Keratinocyte (primary cell): ENCODE results near the gene ZNF823. TPM values are rescaled to one million over a fixed set of nuclear protein-coding genes. Genes with fewer than 3 reads are reported as not detected.

Experiments
- DNase-seq: peaks from one replicate; pipeline ENCODE4 v3.0.0-alpha.2; 2011; ENCODE audit warnings: low read depth, missing footprints, low spot score
- FAIRE-seq: peaks from 2 replicates; lab custom pipeline; 2011; peaks lifted over from hg19 to GRCh38; lab: Jason Lieb, UNC
- H2AFZ ChIP-seq: 2 replicates; pipeline ENCODE4 v1.6.0; 2012; ENCODE audit warnings: low read length, control low read depth, inconsistent platforms; ENCODE audit not compliant: control insufficient read depth
- H3K27ac ChIP-seq: 2 replicates; pipeline ENCODE4 v1.5.1; 2011; ENCODE audit warnings: low read length; ENCODE audit not compliant: control insufficient read depth, insufficient read depth
- H3K27me3 ChIP-seq: 3 replicates; pipeline ENCODE4 v1.6.0; 2011; ENCODE audit warnings: low read length; ENCODE audit not compliant: control insufficient read depth, insufficient read depth; ENCODE audit errors: extremely low read depth
- H3K36me3 ChIP-seq, 2 experiments: 2 replicates in 1 of 2; 3 replicates in 1 of 2; pipeline ENCODE4 v1.5.1; 2011; ENCODE audit warnings: low read length in 2 of 2, mild to moderate bottlenecking in 1 of 2; ENCODE audit not compliant: control insufficient read depth in 2 of 2, insufficient read depth in 2 of 2; ENCODE audit errors: extremely low read depth in 1 of 2
- H3K4me1 ChIP-seq: 3 replicates; pipeline ENCODE4 v1.5.1; 2011; ENCODE audit warnings: low read length; ENCODE audit not compliant: control insufficient read depth, insufficient read depth; ENCODE audit errors: extremely low read depth
- H3K4me2 ChIP-seq: 3 replicates; pipeline ENCODE4 v1.6.0; 2011; ENCODE audit warnings: low read depth, low read length; ENCODE audit not compliant: control insufficient read depth, insufficient read depth; ENCODE audit errors: extremely low read depth
- H3K4me3 ChIP-seq, 3 experiments: fragments of 200-600 bp in 1 of 3; sonication (generic) in 1 of 3; 2 replicates in 2 of 3; 3 replicates in 1 of 3; pipeline ENCODE4 v1.5.1; 2011 to 2016; ENCODE audit warnings: low read length in 3 of 3, mild to moderate bottlenecking in 3 of 3, control low read depth in 2 of 3, inconsistent platforms in 1 of 3, low read depth in 1 of 3, mixed read lengths in 1 of 3, mixed run types in 1 of 3, moderate library complexity in 1 of 3; ENCODE audit not compliant: control insufficient read depth in 2 of 3, insufficient read depth in 2 of 3; ENCODE audit errors: extremely low read depth in 1 of 3
- H3K79me2 ChIP-seq: 2 replicates; pipeline ENCODE4 v1.6.0; 2012; ENCODE audit warnings: low read length; ENCODE audit not compliant: control insufficient read depth, insufficient read depth
- H3K9ac ChIP-seq: 3 replicates; pipeline ENCODE4 v1.6.0; 2011; ENCODE audit warnings: low read length; ENCODE audit not compliant: control insufficient read depth, insufficient read depth; ENCODE audit errors: extremely low read depth
- H3K9me1 ChIP-seq: 3 replicates; pipeline ENCODE4 v1.6.0; 2011; ENCODE audit warnings: low read length; ENCODE audit not compliant: control insufficient read depth, insufficient read depth; ENCODE audit errors: extremely low read depth
- H3K9me3 ChIP-seq: 2 replicates; pipeline ENCODE4 v1.5.1; 2012; ENCODE audit warnings: low read depth, low read length; ENCODE audit not compliant: control insufficient read depth
- H4K20me1 ChIP-seq: 3 replicates; pipeline ENCODE4 v1.6.0; 2011; ENCODE audit warnings: low read length; ENCODE audit not compliant: control insufficient read depth, insufficient read depth; ENCODE audit errors: extremely low read depth
- EZH2 ChIP-seq: IDR thresholded peaks from one replicate; pipeline ENCODE4 v1.6.1; 2012; ENCODE audit warnings: inconsistent platforms, mild to moderate bottlenecking, low read length, moderate library complexity
- dilution Hi-C: fragments of 300-500 bp; cut with MboI; formaldehyde crosslinking; loops from one replicate; pipeline ENCODE4 v1.7.0; 2020; ENCODE audit warnings: low sequenced_read_pairs; ENCODE audit not compliant: extremely low pct_ligation_motif_present
- polyA plus RNA-seq, 5 experiments: library from polyadenylated mRNA; depleted of rRNA in 3 of 5; stranded (reverse) in 3 of 5; stranded (forward) in 1 of 5; unstranded in 1 of 5; fragments of >200 nt; gene quantifications; 1 replicate in 1 of 5; 2 replicates in 3 of 5; 3 replicates in 1 of 5; pipeline versions ENCODE4 v1.2.1 to v1.2.3, GENCODE V29; 2011 to 2012; ENCODE audit warnings: missing spikeins in 2 of 5, low read depth in 1 of 5, low replicate concordance in 1 of 5
- TF ChIP-seq, protein P1 (sequence below), 3 experiments: IDR thresholded peaks in 1 of 3; conservative IDR thresholded peaks in 1 of 3; optimal IDR thresholded peaks in 1 of 3; 2 replicates in 2 of 3; 3 replicates in 1 of 3; pipeline versions ENCODE3 to v1.5.1; 2011; ENCODE audit warnings: low read length in 3 of 3, mild to moderate bottlenecking in 3 of 3, moderate library complexity in 2 of 3, control low read depth in 1 of 3, inconsistent platforms in 1 of 3; ENCODE audit not compliant: insufficient read depth in 2 of 3; ENCODE audit errors: extremely low read depth in 1 of 3

ZNF823 gene
- polyA plus RNA-seq, 1 donor (not counting 4 experiments of a cell fraction or from before 2014, with no cell fraction given) = 6.3 TPM

DNA sequence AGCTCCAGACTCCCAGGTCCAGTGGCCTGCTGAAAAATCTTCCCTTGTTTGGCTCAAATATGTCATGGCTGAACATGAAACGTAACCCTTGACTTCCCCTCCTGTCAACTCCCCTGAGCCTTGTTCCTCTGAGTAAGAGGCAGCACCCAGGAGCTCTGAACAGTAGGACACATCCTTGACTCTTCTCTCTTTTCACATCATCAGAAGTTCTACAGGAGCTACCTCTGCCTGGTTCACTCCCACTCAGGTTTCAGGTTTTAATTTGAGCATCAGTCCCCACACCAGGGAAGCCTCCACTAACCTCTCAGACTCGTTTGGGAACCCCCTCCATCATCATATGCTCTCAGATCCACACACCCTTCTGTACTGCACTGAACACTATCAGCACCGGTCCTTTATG, 30.3 kb downstream of the ZNF823 start:
- H3K79me2 ChIP-seq = no peaks in the 10 kb centered on the region
- no peaks in the 10 kb centered on the region for H3K36me3 ChIP-seq
- no peaks in the 10 kb centered on the region for H4K20me1 ChIP-seq
- FAIRE-seq = no peak
- no peak overlapping the region for H3K4me3 ChIP-seq
- dilution Hi-C loops = no loop called here
- no peak overlapping the region for H3K4me2 ChIP-seq
- no peak overlapping the region for H3K9ac ChIP-seq
- no peaks in the 10 kb centered on the region for H3K9me1 ChIP-seq
- no peaks in the 10 kb centered on the region for H3K4me1 ChIP-seq
- DNase-seq = no peak
- H3K27me3 ChIP-seq = no peaks in the 10 kb centered on the region
- no peak overlapping the region for H2AFZ ChIP-seq
- no peaks in the 10 kb centered on the region for H3K9me3 ChIP-seq
- no peak overlapping the region for H3K27ac ChIP-seq
- no peak for TF ChIP-seq EZH2
- TF ChIP-seq, protein P1, sequence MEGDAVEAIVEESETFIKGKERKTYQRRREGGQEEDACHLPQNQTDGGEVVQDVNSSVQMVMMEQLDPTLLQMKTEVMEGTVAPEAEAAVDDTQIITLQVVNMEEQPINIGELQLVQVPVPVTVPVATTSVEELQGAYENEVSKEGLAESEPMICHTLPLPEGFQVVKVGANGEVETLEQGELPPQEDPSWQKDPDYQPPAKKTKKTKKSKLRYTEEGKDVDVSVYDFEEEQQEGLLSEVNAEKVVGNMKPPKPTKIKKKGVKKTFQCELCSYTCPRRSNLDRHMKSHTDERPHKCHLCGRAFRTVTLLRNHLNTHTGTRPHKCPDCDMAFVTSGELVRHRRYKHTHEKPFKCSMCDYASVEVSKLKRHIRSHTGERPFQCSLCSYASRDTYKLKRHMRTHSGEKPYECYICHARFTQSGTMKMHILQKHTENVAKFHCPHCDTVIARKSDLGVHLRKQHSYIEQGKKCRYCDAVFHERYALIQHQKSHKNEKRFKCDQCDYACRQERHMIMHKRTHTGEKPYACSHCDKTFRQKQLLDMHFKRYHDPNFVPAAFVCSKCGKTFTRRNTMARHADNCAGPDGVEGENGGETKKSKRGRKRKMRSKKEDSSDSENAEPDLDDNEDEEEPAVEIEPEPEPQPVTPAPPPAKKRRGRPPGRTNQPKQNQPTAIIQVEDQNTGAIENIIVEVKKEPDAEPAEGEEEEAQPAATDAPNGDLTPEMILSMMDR (optimal IDR thresholded peaks at IDR 0.05 in 1 of 3, IDR thresholded peaks at IDR 0.05 in 1 of 3, conservative IDR thresholded peaks at IDR 0.05 in 1 of 3; ENCODE audit: extremely low read depth in 1 of 3, insufficient read depth in 2 of 3, low read length in 3 of 3) = no peak

DNA sequence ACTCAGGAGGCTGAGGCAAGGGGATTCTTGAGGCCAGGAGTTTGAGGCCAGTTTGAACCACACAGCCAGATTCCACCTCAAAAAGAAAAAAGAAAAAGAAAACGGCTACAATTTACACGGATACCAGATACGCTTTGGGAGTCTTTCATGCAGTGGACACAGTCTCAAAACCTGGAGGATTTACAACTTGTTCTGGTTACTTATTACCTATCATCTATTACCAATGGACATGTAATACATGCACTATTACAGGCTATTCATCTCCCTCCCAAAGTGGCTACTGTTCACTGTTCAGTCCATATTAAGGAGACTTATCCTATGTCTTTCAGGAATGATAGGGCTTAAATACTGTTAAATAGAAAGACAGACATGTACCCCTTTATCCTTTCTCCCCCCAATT, 33.3 kb downstream of the ZNF823 start:
- no peaks in the 10 kb centered on the region for H3K9me1 ChIP-seq
- no peak overlapping the region for H3K4me2 ChIP-seq
- no peak overlapping the region for H3K27ac ChIP-seq
- H3K9ac ChIP-seq = no peak overlapping the region
- no peak for TF ChIP-seq EZH2
- TF ChIP-seq, protein P1 (optimal IDR thresholded peaks at IDR 0.05 in 1 of 3, IDR thresholded peaks at IDR 0.05 in 1 of 3, conservative IDR thresholded peaks at IDR 0.05 in 1 of 3; ENCODE audit: extremely low read depth in 1 of 3, insufficient read depth in 2 of 3, low read length in 3 of 3) = no peak
- no peaks in the 10 kb centered on the region for H3K36me3 ChIP-seq
- H3K79me2 ChIP-seq = no peaks in the 10 kb centered on the region
- no peak for DNase-seq
- FAIRE-seq = no peak
- H3K4me1 ChIP-seq = no peaks in the 10 kb centered on the region
- H3K9me3 ChIP-seq = no peaks in the 10 kb centered on the region
- dilution Hi-C loops = no loop called here
- no peaks in the 10 kb centered on the region for H4K20me1 ChIP-seq
- no peak overlapping the region for H2AFZ ChIP-seq
- H3K27me3 ChIP-seq = no peaks in the 10 kb centered on the region
- H3K4me3 ChIP-seq = no peak overlapping the region
